GM12872 (cell line): ENCODE measurements around the gene TIMM13.

Experiments
- TF ChIP-seq, protein P1 (sequence below): IDR thresholded peaks from 3 replicates; pipeline ENCODE4 v1.5.1; 2011; ENCODE audit warnings: low read depth, mild to moderate bottlenecking, low read length, moderate library complexity; ENCODE audit not compliant: insufficient read depth

Gene TIMM13

DNA sequence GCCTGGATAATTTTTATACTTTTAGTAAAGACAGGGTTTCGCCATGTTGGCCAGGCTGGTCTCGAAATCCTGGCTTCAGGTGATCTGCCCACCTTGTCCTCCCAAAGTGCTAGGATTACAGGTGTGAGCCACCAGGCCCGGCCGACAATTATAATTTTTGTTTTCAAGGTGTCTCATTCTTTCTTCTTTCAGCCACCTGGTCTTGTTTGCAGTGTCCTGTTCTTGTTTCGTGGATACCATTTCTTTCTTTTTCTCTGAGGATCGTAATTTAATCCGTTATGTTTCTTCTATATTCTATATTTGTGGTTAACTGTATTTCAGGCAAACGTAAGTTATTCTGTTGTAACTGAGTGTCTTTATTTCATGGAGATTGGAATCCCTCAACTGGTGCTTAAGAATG is 15.7 kb downstream of the TIMM13 start:
- TF ChIP-seq, protein P1, sequence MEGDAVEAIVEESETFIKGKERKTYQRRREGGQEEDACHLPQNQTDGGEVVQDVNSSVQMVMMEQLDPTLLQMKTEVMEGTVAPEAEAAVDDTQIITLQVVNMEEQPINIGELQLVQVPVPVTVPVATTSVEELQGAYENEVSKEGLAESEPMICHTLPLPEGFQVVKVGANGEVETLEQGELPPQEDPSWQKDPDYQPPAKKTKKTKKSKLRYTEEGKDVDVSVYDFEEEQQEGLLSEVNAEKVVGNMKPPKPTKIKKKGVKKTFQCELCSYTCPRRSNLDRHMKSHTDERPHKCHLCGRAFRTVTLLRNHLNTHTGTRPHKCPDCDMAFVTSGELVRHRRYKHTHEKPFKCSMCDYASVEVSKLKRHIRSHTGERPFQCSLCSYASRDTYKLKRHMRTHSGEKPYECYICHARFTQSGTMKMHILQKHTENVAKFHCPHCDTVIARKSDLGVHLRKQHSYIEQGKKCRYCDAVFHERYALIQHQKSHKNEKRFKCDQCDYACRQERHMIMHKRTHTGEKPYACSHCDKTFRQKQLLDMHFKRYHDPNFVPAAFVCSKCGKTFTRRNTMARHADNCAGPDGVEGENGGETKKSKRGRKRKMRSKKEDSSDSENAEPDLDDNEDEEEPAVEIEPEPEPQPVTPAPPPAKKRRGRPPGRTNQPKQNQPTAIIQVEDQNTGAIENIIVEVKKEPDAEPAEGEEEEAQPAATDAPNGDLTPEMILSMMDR: no peak

DNA sequence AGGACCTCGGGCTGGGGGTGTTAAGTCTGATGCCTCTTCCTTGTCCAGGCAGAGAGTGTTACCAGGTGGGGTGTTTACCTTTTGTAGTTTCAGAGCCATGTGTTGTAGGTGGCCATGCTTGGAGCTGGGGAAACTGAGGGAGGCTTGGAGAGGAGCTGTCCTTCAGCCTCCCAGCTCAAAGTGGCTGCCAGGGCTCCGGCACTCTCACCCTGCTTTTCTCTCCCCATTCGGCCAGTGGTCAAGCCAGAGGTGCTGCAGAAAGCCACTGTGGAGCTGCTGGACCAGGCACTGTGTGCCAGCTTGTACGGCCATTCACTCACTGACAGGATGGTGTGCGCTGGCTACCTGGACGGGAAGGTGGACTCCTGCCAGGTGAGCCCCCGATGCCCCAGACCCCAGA is 17.4 kb downstream of the TIMM13 start:
- TF ChIP-seq, protein P1: no peak

DNA sequence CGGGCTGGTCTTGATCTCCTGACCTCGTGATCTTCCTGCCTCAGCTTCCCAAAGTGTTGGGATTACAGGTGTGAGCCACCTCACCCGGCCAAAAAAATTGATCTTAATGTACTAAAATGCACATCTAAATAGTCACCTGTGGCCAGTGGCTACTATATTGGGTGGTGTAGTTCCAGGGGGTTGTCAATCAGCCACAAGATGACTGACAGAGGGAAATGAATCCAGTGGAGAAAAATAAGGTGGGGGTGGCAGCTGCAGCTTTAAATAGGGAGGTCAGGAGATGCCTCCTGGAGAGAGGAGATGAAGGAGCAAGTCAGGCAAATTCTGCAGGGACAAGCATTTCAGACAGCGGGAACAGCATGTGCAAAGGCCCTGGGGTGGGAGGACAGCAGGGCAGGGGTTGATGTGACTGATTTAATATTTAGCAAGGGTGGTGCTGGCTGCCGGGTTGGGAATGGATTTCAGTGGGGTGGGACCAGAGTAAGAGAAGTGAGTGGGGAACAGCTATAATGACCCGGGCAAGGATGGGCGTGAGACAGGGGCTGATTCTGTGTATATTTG is 18.0 kb downstream of the TIMM13 start:
- TF ChIP-seq, protein P1: no peak

DNA sequence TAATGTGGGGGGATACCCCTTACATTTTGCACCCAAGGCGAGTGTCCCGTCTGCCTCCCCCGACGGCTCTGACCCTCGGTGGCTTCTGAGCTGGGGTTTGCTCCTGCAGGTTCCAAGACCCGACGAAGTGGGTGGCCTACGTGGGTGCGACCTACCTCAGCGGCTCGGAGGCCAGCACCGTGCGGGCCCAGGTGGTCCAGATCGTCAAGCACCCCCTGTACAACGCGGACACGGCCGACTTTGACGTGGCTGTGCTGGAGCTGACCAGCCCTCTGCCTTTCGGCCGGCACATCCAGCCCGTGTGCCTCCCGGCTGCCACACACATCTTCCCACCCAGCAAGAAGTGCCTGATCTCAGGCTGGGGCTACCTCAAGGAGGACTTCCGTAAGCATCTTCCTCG is 19.1 kb downstream of the TIMM13 start:
- TF ChIP-seq, protein P1: no peak

DNA sequence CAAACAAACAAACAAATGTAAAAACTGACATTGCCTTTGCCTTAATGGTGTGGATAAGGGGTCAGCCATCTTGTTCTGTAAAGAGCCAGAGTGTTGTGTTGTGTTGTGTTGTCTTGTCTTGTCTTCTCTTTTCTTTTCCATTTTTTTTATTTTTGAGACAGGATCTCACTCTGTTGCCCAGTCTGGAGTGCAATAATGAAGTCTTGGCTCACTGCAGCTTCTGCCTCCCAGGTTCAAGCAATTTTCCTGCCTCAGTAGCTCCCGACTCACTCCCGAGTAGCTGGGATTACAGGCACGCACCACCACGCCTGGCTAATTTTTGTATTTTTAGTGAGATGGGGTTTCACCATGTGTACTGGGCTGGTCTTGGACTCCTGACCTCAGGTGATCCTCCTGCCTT is 27.8 kb downstream of the TIMM13 start:
- TF ChIP-seq, protein P1: no peak

DNA sequence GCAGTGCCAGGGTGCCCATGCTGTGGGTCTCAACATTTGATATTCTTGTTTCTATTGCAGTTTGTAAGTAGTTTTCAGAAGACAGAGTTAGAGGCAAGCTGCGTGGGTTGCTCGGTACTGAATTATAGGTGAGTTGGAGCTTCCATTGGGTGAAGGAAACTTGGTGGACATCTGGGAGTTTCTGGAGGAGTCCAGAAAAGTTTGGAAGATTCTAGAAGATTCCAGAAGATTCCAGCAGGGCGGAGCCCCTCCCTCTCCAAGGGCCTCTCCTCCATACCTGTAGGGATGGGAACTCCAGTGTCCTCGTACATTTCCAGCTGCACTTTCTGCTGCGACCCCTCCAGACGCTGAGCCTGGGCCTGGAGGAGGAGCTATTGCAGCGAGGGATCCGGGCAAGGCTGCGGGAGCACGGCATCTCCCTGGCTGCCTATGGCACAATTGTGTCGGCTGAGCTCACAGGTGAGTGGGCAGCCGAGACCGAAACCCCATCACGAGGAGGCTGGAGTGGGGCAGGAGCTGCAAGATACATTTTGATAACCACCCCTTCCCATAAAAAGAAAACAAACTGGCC is 28.6 kb downstream of the TIMM13 start:
- TF ChIP-seq, protein P1: no peak

DNA sequence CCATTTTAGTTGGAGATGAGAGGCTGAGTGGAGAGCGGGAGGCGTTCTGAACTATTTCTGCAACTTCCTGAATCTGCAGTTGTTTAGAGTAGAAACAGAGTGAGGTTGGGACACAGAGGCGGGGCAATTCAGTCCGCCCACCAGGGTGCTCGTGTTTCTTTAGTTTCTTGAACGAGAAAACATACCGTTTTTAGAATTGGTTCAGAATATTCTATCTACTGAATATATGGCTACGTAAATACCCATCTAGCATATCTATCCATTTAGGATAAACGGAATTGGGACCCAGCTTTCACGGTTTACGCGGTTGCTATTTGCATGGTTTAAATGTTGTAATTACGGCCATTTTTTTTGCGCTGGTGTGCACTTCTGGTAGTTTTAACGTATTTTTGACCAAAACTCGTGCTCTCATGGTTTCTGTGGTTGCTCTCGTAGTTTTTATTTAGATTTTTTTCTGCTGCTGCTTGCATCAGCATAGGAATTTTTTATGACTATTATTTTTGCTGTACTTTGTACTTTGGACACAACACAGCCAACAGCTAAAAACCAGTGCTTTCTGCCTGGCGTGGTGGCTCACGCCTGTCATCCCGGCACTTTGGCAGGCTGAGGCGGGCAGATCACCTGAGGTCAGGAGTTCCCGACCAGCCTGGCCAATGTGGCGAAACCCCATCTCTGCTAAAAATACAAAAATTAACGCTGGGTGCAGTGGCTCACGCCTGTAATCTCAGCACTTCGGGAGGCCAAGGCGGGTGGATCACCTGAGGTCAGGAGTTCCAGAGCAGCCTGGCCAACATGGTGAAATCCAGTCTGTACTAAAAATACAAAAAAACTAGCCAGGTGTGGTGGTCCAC is 32.7 kb downstream of the TIMM13 start:
- TF ChIP-seq, protein P1: no peak
